Measurements from ENCODE around the gene HOXA3.

The HOXA3 gene

DNA sequence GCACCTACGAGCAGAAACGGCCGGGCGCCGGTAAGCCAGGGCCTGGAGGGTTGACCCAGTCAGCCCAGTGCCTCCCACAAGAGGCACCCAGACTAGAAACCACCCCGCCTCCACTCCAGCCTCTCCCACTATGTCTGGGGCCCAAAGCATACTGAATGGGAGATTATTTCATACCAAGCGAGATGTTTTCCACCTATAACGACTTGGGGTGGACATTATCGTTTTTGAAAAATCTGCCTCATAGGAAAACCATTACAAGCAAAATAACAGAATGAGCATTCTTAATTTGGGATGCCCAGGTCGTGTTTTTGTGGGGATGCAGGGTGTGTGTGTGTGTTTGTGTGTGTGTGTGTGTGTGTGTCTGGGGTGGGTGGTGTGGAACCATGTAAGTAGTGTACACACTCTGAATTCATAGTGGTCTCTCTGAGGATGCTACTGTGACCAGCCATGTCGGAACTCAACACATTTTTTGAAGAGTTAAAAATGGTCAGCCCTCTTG is 6.4 kb downstream of the HOXA3 start:
- no peak for DNase-seq (ENCODE audit: extremely low read depth in 1 of 2, low read depth in 1 of 2)

DNA sequence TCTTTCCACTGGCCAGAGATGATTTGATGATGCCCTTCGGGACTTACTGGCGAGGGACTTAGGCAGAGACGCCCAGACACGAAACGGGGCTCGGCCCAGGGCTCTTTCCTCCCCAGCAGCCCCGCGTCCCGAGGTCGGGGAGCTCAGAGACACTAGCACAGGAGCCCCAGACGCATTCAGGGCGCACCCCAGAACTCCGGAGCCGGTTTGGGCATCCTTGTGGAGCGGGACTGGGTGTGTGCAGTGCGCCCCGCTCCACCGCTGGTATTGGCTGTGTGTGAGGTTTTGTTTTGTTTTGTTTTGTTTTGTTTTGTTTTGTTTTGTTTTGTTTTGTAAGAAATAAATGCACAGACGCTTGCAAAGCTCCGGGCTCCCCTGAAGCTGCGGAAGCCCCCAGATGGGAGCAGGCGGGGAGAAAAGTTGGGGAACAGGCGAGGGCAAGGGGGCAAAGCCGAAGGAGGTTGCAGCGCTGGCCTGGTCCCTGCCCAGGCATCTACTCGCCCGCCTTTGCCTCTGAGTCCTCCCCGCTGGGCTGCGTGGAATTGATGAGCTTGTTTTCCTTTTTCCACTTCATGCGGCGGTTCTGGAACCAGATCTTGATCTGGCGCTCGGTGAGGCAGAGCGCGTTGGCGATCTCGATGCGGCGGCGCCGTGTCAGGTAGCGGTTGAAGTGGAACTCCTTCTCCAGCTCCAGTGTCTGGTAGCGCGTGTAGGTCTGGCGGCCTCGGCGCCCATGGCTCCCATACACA is 7.0 kb downstream of the HOXA3 start:
- DNase-seq (ENCODE audit: extremely low read depth in 1 of 2, low read depth in 1 of 2): no peak

DNA sequence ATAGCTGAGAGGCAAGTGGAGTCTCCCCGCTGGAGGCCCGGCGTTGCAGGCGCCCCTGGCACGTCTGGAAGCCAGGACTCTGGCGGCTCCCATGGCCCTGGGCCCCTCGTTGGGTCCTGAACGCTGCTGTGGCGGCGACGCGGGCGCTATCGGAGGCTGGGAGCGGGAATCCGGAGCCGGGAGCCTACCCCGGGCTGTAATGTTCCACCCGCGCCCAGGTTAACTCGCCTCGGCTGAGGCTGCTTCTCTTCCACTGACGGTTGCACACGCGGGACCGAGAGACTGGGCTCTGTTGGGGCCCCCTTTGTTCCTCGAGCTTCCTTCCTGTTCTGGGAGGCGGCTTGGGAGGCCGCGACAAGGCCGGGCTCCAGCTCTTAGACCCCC is 7.6 kb downstream of the HOXA3 start:
- DNase-seq (ENCODE audit: extremely low read depth in 1 of 2, low read depth in 1 of 2): no peak

DNA sequence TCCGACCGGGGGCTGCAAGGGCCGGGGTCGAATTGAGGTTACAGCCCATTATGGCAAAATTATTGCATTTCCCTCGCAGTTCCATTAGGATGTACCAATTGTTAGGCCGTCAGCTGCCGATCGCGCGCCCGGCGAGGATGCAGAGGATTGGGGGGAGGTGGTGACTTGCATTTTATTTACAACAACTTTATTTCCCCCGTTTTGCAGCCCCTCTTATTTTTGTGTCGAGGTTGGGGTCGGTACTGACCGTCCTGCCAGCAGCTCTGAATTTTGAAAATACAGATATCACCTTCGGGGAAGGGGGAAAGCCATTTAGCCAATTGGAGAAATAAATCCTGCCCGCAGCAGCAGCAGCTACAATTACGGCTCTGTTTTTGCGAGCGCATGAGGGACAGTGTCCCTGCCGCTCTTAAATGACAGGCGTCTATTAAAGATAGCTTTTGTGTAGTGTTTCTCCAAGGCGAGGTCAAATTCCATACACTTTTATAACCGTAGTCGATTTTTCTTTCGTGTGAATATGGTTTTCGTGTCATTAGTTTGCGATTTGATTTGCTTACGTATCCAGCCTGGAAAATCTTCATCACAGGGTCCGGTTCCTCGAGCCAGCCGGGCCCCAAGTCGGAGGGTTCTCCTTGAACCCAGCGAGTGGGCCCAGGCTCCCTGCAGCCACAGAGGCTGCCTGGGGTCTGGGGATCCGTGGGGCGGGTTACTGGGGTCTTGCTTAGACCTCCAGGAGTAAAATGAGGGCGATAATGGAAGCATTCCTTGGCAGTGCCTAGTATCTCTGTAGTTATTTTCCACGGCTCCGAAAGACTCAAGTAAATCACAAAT is 8.2 kb downstream of the HOXA3 start:
- no peak for DNase-seq (ENCODE audit: extremely low read depth in 1 of 2, low read depth in 1 of 2)

DNA sequence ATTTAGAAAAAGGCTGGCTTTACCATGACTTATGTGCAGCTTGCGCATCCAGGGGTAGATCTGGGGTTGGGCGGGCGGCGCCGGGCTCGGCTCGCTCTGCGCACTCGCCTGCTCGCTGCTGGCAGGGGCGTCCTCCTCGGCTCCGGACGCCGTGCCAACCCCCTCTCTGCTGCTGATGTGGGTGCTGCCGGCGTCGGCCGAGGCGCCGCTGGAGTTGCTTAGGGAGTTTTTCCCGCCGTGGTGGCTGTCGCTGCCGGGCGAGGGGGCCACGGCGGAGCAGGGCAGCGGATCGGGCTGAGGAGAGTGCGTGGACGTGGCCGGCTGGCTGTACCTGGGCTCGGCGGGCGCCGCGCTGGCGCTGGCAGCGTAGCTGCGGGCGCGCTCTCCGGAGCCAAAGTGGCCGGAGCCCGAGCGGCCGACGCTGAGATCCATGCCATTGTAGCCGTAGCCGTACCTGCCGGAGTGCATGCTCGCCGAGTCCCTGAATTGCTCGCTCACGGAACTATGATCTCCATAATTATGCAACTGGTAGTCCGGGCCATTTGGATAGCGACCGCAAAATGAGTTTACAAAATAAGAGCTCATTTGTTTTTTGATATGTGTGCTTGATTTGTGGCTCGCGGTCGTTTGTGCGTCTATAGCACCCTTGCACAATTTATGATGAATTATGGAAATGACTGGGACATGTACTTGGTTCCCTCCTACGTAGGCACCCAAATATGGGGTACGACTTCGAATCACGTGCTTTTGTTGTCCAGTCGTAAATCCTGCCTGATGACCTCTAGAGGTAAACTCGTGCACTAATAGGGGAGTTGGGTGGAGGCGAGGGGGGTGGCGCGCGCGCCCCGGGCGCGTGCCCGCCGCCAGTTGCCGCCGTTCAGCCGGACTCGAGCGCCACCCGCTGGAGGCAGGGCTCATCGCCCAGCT is 9.1 kb downstream of the HOXA3 start, which contains the start of gene HOXA5:
TSS of gene HOXA5 (minus strand) at position 659 of the 927 bp plus-strand sequence. CDS start at position 585, 74 bp downstream.
- DNase-seq (ENCODE audit: extremely low read depth in 1 of 2, low read depth in 1 of 2): no peak

DNA sequence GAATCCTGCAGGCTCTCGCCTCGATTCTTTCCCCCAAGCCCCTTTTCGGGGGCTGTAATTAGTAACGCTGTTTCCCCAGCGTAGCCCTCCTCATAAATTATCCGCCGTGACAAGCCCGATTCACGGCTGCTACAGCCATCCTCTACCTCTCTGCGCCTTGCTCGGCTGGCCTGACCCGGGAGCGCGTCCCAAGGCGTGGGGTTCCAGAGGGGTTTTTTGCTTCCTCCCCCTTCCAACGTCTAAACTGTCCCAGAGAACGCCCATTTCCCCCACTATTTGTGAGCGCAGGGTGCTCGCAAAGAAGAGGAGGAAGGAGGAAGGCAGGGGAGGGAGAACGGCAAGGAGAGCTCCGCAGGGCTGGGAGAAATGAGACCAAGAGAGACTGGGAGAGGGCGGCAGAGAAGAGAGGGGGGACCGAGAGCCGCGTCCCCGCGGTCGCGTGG is 9.8 kb downstream of the HOXA3 start:
- DNase-seq (ENCODE audit: extremely low read depth in 1 of 2, low read depth in 1 of 2): no peak

DNA sequence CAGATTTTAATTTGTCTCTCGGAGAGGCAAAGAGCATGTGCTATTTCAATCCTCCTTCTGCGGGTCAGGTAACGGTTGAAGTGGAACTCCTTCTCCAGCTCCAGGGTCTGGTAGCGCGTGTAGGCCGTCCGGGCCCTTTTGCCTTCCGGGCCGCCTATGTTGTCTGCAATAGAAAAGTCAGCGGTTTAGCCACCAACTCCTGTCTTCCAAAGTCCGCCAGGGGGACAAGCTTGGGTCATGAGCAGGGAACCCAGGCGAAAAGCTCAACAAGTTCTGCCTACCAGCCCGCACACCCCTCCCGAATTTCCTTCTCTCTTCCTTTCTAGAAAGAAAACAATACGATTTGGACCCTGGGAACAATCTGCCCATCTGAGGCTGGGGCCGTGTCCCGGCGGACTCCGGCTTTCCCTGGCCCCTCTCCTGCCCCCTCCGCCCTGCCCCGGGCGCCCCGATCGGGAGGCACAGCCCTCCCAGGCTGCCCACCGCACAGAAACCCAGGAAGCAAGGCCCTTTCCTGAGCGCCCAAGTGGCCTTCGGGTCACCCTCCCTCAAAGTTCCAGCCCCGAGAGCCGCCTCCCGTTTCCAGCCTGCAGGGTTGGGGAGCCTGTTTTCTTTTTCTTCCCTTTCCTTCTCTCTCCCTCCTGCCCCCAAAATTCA is 10.3 kb downstream of the HOXA3 start:
- DNase-seq (ENCODE audit: extremely low read depth in 1 of 2, low read depth in 1 of 2): no peak

DNA sequence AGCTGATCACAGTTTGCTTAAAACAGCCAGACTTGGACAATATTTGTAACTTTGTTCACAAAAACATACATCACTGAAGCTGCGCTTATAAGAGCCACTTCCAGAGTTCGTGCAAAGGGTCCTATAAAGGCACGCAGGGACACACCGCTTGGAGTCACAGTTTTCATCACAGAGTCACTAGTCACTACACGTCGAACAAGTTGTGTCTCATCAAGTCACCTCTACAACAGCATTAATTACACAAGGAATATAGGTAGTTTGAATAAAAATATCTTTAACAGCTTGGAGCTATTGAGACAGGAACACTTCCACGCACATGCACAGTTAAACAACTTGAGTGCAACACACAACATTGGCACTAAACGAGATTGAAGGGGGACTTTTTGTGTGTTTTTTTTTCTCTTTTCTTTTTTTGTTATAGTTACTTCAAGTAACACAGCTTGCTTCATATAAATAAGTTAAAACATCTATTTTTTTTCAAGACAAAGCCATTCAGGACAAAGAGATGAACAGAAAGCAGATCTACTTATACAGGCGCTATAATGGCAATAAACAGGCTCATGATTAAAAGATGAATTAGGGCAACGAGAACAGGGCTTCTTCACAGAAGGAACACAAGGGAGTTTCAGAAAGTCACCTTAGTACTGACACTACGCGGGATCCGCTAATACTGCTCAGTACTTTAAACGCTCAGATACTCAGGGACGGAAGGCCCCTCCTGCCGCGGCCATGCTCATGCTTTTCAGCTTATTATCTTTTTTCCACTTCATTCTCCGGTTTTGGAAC is 11.1 kb downstream of the HOXA3 start:
- DNase-seq (ENCODE audit: extremely low read depth in 1 of 2, low read depth in 1 of 2): no peak

DNA sequence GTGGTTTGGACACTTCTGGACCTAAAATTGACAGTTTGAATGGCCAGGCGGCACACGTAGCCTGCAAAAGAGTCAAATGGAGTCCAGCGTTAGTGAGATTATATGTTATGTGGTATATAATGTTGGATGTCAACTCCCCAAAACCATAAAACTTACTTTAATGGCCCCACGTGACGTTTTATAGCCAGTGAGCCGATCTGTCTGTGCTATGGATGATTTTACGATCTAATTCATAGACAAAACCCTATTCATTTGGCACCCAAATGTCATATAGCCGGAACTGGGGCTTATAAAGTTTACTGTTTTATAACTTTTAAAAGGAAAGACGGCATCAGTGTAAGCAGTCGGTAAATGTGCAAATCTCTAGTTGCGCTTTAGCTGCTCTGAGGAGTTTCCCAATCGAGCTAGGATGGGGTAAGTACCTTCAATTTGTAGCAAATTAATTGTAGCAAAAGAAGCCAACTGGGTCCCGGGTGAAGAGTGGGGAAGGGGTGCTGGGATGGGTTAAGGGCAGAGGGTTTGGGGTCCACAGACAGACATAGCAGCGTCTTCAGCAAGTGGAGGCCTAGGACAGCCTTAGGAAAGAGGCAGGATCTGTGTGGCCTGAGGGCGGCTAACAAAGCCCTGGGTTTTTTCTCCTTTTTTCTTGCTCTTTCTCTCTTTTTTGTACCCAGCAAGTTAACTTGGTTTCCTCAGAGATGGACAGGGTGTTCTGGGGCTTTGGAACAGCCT is 12.1 kb downstream of the HOXA3 start:
- no peak for DNase-seq (ENCODE audit: extremely low read depth in 1 of 2, low read depth in 1 of 2)

DNA sequence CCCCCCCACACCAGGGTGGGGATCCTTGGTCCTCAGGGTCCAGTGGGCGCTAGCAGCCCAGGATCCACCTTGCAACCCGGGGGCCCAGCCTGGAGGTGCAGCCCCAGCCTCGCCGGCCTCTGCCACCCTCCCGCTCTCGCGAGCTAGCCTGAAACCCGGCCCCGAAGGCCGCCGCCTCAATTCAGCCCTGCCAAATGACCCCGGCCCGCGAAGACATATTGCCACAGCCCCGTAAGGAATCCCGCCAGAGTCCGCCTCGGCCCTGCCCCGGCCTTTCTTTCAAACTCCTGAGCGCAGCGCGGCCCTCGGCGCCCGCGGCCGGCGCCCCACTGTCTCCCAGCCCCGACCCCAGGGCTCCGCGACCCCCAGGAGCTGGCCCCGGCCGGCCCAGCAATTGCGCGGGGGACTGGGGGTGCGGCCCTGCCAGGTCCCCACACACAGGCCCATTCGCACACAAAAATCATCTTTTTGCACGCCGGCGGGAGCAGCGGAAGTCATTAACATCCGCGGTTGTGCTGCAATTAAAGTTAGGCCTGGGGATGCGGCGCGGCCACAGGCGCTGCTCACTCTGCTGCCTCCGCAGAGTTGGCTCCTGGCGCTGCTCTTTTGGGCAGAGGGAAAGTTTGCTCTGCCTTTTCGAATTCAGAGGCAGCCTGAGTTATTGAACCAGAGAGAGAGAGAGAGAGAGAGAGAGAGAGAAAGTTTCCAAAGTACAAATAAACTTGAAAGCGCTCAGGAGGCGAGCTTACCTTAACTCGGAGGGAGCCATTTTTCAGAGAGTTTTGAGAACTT is 12.9 kb downstream of the HOXA3 start:
- no peak for DNase-seq (ENCODE audit: extremely low read depth in 1 of 2, low read depth in 1 of 2)

DNA sequence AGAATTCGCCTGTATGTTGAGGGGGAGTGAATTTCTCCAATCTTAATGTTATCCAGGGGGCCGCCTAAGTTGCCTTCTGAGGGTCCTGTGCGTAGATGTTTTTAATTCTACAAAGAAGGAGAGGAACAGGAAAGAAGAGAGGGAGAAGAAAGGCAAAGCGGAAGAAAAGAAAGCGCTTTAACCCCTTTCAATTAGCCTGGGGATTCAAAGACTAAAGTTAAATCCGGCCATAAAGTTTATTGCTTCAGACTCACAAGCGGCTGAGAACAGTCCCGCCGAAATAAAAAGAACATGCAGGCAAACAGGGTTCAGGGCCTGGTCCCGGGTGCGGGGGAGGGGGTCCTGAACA is 13.4 kb downstream of the HOXA3 start:
- no peak for DNase-seq (ENCODE audit: extremely low read depth in 1 of 2, low read depth in 1 of 2)

DNA sequence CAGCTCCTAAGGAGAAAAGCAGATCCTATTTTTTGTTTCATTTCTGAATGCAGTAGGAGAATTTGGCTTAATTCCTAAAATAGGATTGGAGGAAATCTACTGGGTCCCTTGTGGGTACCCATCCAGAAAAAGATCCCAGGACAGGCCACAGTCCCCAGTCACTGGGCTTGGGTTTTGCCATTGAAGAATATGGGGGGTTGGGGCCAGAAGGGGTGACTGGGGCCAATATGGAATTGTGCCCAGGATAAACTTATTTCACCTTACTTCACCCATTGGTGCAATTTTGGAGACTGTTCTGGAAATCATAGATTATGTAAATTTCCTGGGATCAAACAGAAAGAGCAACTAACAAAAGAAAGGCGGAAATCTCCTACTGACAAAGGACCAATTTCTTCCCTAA is 13.9 kb downstream of the HOXA3 start:
- DNase-seq (ENCODE audit: extremely low read depth in 1 of 2, low read depth in 1 of 2): no peak

DNA sequence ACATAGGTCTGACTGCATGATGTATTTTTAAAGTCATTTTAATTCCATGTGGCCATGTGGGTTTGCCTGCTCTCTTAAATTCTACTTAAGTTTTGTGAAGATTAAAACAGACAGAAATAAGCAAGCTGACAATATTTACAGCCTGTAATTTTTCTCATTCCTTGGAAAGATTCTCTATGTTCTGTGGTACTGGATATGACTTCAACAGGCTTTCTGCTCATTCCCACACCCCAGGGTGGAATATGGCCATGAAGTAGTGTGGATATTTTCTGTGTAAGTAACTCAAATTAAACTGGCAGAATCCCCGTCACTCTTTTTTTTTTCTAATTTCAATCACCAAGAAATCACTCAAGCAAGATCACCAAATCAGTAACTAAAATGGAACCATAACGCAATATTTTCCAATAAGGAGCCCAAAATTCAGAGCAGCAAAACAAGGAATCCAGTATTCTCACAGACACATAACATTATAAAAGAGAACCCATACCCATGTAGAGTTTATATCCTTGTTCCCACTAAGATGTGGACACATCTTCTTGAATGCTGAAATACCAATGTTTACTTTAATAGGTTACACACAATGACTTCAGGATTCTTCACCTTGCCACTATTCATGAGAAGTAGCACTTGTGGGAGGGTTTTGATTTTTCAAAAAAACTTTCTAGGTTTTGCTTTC is 14.6 kb downstream of the HOXA3 start:
- no peak for DNase-seq (ENCODE audit: extremely low read depth in 1 of 2, low read depth in 1 of 2)

DNA sequence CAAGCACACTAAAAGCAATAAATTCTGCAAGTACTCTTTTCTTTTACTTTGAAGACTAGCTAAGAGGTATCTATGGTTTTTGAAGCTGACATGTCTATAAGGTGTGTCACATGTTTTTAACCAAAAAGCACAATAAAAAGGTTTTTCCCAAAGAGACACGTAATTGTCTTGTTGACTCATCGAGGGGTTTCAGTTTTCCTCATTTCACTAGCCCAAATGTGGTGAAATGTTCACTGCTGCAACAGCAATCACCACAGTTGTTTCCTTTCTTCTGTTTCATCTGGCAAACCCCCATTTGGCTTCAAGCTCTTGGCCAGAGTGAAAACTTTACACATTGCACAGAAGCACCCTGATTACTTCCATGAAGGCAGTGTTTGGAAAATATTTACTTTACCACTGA is 18.0 kb downstream of the HOXA3 start:
- no peak for DNase-seq (ENCODE audit: extremely low read depth in 1 of 2, low read depth in 1 of 2)

DNA sequence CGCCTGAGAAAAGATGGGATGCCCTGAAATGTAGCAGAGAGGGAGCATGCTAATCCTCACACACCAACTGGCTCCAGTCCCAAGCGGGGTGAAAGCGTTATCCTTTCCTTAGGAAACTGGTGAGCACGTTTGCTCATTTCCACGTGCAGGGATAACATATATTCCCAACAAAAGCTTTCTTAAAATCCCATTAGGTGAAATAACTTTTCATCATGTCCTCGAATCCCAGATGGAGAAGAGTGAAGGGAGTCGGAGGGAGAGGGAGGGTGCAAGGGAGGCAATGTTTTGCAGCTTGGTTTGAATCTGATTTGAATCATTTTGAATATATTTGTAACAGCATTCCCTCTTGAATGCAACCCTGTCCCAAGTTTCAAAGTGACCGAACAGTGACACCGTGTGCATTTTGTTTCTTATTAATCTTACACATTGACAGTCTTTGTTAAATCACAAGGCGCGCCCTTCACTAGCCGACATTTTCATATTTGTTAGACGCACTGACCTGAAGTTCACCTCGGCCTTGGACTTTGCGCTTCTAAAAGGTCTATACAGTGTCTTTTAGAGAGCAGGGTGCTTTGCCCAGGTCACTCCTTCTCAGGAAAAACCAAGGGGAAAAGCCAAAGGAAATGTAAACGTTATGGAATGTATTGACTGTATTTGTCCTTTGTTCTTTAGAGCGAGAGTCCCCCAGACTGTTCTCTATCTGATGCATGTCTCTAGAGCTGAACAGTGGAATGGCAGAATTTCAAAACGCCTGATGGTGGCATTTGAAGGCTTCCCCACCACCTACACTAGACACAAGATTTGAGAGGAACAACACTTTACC is 18.8 kb downstream of the HOXA3 start:
- DNase-seq (ENCODE audit: extremely low read depth in 1 of 2, low read depth in 1 of 2): no peak

DNA sequence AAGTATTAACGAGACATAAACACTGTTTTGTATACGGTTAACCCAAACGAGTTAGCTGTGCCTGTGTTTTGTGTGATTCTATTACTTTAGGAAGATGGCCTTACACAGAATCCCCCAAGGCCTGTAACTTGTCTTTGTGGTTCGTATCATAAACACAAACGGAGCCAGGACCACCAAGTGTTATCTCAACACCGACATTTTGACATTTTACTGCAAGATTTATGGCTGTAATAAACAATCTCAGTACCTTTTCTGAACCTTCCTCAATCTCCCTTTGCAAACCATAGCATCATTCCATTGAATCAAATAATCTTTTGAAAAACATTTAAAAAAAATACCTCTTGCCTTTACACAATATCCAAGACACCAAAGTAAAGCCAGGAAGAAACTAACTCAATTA is 19.4 kb downstream of the HOXA3 start:
- no peak for DNase-seq (ENCODE audit: extremely low read depth in 1 of 2, low read depth in 1 of 2)

DNA sequence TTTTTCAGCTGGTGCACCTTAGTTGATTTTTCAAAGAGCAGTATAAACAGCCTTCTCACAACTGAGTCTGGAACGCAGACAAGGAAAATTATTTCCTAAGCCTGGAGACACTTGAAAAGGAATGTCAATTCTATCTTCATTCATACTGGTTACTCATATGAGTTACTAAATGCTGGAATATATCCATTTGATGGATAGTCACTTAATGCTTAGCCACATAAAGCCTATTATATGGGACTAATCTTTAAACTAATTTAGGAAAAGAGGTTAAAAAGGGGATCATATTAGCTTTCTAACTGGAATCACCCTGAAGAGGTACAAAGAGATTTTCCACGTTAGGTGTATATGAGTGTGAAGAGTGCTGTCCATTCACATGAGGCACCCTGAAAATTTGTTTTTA is 20.2 kb downstream of the HOXA3 start:
- no peak for DNase-seq (ENCODE audit: extremely low read depth in 1 of 2, low read depth in 1 of 2)
